Neutrophil (primary cell): ENCODE data around the gene RPS23.

ENCODE experiments used
- H3K27ac ChIP-seq: fragments of 200-600 bp; sonication (generic); 2 replicates; pipeline ENCODE4 v1.5.1; 2016; ENCODE audit warnings: mild to moderate bottlenecking, moderate library complexity
- H3K27me3 ChIP-seq: fragments of 200-600 bp; sonication (generic); 2 replicates; pipeline ENCODE4 v1.6.0; 2016; ENCODE audit warnings: mild to moderate bottlenecking
- H3K36me3 ChIP-seq: fragments of 200-600 bp; sonication (generic); 2 replicates; pipeline ENCODE4 v1.5.1; 2017
- H3K4me1 ChIP-seq, 2 experiments: fragments of 200-600 bp in 1 of 2; sonication (generic) in 1 of 2; 1 replicate in 1 of 2; 2 replicates in 1 of 2; pipeline versions ENCODE4 v1.5.1 to v1.6.1; 2013 to 2016; ENCODE audit warnings: low read depth in 1 of 2, low read length in 1 of 2, mild to moderate bottlenecking in 1 of 2, moderate library complexity in 1 of 2; ENCODE audit not compliant: control insufficient read depth in 1 of 2, insufficient read depth in 1 of 2
- H3K4me3 ChIP-seq, 2 experiments: fragments of 200-600 bp in 1 of 2; sonication (generic) in 1 of 2; 1 replicate in 1 of 2; 2 replicates in 1 of 2; pipeline ENCODE4 v1.5.1; 2013 to 2016; ENCODE audit warnings: low read depth in 1 of 2, low read length in 1 of 2, mild to moderate bottlenecking in 1 of 2, moderate library complexity in 1 of 2
- H3K9me3 ChIP-seq: fragments of 200-600 bp; sonication (generic); 2 replicates; pipeline ENCODE4 v1.5.1; 2016
- CTCF ChIP-seq: fragments of 200-600 bp; sonication (generic); IDR thresholded peaks from 2 replicates; pipeline ENCODE4 v1.5.1; 2016; ENCODE audit warnings: antibody characterized with exemption

The RPS23 gene

GRCh38 chr5:82225525-82226172 lies 52.5 kb downstream of the RPS23 start:
- Histone ChIP-seq H3K9me3 (no peaks in the 10 kb centered on the region), H3K4me1 (no peaks in the 10 kb centered on the region), H3K4me3 (no peak overlapping the region), H3K27ac (no peak overlapping the region), H3K36me3 (no peaks in the 10 kb centered on the region), H3K27me3 (no peaks in the 10 kb centered on the region)
- TF ChIP-seq CTCF: peak; percentile 58
